ENCODE measurements around the gene DCANP1. TPM values are rescaled to one million over a fixed set of nuclear protein-coding genes. Genes with fewer than 3 reads are reported as not detected.

The DCANP1 gene
- total RNA-seq, 3 donors from 2014 or later (not counting 1 experiment from before 2014, with no cell fraction given), result 0.07 TPM; not detected in 2

- H3K27me3 Mint-ChIP-seq (ENCODE audit: low read depth in 2 of 2), result peaks cover 0 to 7% of the 10 kb centered on the region in 2 donors
- no peak for TF ChIP-seq CTCF (IDR thresholded peaks at IDR 0.05)
- DNase-seq, result no peak
- 75% methylated on average over 12 of the region's 12 CpGs for WGBS (ENCODE audit: insufficient coverage)
- H3K27ac Mint-ChIP-seq, result no peak overlapping the region
- no peaks in the 10 kb centered on the region for H3K4me1 Mint-ChIP-seq
- no peak for ATAC-seq
- no peak overlapping the region for H3K4me3 Mint-ChIP-seq
- Histone ChIP-seq H3K4me3 (ENCODE audit: low read length) (no peak overlapping the region), H3K36me3 (ENCODE audit: control insufficient read depth, insufficient read depth, low read length) (no peaks in the 10 kb centered on the region), H3K9me3 (ENCODE audit: control insufficient read depth, insufficient read depth, low read length) (no peaks in the 10 kb centered on the region), H3K4me1 (ENCODE audit: control insufficient read depth, insufficient read depth, low read length) (peaks cover 5% of the 10 kb centered on the region), H3K27ac (ENCODE audit: low read length) (no peak overlapping the region), H3K27me3 (ENCODE audit: control insufficient read depth, insufficient read depth, low read length) (no peaks in the 10 kb centered on the region)
- intact Hi-C loops (cut with micrococcal nuclease), result loop anchor here (5.0 kb wide), 1 partner anchor 52 kb away; no protein-coding TSS in a partner anchor
- H3K36me3 Mint-ChIP-seq, result no peaks in the 10 kb centered on the region
- no peaks in the 10 kb centered on the region for H3K9me3 Mint-ChIP-seq
Measured at GRCh38 chr5:135429301-135430134, 17.6 kb downstream of the DCANP1 start.

DNA sequence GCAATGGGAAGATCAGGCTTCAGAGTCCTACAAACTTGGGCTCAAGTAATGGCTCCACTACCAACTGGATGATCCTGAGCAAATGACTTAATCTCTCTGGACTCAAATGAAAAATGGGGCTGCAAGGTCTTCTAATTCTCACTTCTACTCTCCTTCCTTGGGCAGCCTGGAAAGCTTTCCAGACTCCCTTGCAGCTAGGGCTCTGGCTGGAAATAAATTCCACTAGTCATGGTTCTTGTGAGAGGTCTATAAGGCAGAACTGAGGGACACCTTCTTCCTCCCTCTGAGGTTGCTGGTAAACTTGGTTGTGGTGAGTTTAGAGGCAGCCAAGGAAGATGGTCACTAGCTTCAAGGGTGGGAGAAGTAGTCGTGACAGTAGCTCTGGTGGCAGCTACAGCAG is 18.6 kb downstream of the DCANP1 start:
- DNase-seq (no peak), ATAC-seq (no peak)
- Mint-ChIP-seq H3K4me3 (no peak overlapping the region), H3K4me1 (no peaks in the 10 kb centered on the region), H3K9me3 (no peaks in the 10 kb centered on the region), H3K27me3 (ENCODE audit: low read depth in 2 of 2) (peaks cover 0 to 6% of the 10 kb centered on the region in 2 donors), H3K36me3 (no peaks in the 10 kb centered on the region), H3K27ac (no peak overlapping the region)
- Histone ChIP-seq H3K36me3 (ENCODE audit: control insufficient read depth, insufficient read depth, low read length) (no peaks in the 10 kb centered on the region), H3K4me3 (ENCODE audit: low read length) (no peak overlapping the region), H3K27me3 (ENCODE audit: control insufficient read depth, insufficient read depth, low read length) (no peaks in the 10 kb centered on the region), H3K9me3 (ENCODE audit: control insufficient read depth, insufficient read depth, low read length) (no peaks in the 10 kb centered on the region), H3K4me1 (ENCODE audit: control insufficient read depth, insufficient read depth, low read length) (peaks cover 5% of the 10 kb centered on the region), H3K27ac (ENCODE audit: low read length) (no peak overlapping the region)
- intact Hi-C loops (cut with micrococcal nuclease), result loop anchor here (5.0 kb wide), 1 partner anchor 51 kb away; no protein-coding TSS in a partner anchor
- TF ChIP-seq CTCF (IDR thresholded peaks at IDR 0.05), result no peak
- 46% methylated on average over 1 of the region's 1 CpG for WGBS (ENCODE audit: insufficient coverage)

DNA sequence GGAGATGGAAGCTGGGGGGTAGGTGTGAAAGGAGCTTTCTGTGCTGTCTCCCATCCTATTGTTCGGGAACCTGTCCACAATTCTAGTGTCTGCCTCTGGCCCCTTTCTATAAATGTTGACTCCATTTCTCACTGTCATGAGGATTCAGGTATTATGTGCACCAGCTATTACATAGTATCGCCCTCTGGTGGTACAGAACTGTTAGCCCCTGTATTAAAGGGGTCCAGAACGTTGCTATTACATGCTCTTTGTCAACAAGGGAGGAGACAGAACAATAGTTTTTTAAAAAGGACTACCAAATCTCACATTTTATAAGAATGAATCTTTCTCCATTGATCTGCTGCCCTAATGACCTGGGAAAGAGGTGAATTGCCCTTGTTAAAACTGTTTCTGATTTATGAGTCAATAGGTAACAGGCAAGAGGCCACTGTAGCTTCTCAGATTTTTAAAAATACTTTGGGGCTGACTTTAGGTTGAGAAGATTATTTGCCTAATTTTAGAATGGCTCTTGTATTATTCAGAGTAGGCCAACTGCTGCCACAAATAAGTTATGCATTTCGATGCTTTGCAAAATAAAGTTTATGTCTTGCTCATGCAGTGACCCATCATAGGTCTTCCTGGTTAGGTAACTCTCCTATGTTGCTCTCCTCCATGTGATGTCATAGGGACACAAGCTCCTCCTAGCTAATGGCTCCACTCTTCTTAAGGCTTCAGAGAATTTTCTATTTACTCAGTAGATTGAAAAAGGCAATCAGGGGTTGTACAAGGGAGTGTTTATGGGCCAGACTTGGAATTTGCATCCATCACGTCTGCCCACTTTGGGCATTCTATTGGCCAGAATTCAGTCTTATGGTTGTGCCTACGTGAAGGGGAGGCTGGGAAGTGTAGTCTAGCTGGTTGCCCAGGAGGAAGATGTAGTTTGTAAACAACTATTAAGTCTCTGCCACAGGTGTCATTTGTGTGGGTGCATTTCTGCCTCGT is 20.8 kb downstream of the DCANP1 start:
- H3K36me3 Mint-ChIP-seq, result no peaks in the 10 kb centered on the region
- peaks cover 2 to 6% of the 10 kb centered on the region in 2 donors for H3K27me3 Mint-ChIP-seq (ENCODE audit: low read depth in 2 of 2)
- peak; percentile 86 to 95 (median 93) for ATAC-seq
- Histone ChIP-seq H3K27ac (ENCODE audit: low read length) (no peak overlapping the region), H3K27me3 (ENCODE audit: control insufficient read depth, insufficient read depth, low read length) (peaks cover 2% of the 10 kb centered on the region), H3K9me3 (ENCODE audit: control insufficient read depth, insufficient read depth, low read length) (no peaks in the 10 kb centered on the region), H3K4me3 (ENCODE audit: low read length) (no peak overlapping the region), H3K36me3 (ENCODE audit: control insufficient read depth, insufficient read depth, low read length) (no peaks in the 10 kb centered on the region), H3K4me1 (ENCODE audit: control insufficient read depth, insufficient read depth, low read length) (peaks cover 5% of the 10 kb centered on the region)
- 48% methylated on average over 7 of the region's 7 CpGs for WGBS (ENCODE audit: insufficient coverage)
- TF ChIP-seq CTCF (IDR thresholded peaks at IDR 0.05), result peak; percentile 72
- no peak overlapping the region for H3K27ac Mint-ChIP-seq
- H3K4me3 Mint-ChIP-seq, result no peak overlapping the region
- H3K9me3 Mint-ChIP-seq, result no peaks in the 10 kb centered on the region
- DNase-seq, result peak in 1 of 2 donors; percentile 66
- H3K4me1 Mint-ChIP-seq, result no peaks in the 10 kb centered on the region
- intact Hi-C loops (cut with micrococcal nuclease), result loop anchor here (5.0 kb wide), 1 partner anchor 49 kb away; no protein-coding TSS in a partner anchor

Measured in natural killer cell (primary cell).